Cardiac fibroblast (primary cell): Measurements from ENCODE around the gene JAZF1.
A peak's percentile ranks its signal among the peaks of the same experiment; 100 is the strongest.

ENCODE experiments used
- DNase-seq, 2 donors: peaks; one replicate each; pipeline versions ENCODE4 v3.0.0 to v3.0.0-alpha.2; 2010; ENCODE audit warnings: low read depth in 2 of 2
- H3K4me3 ChIP-seq, 2 donors: replicated peaks in 1 of 2; 1 replicate in 1 of 2; 2 replicates in 1 of 2; pipeline ENCODE4 v1.5.1; 2011; ENCODE audit warnings: low read depth in 2 of 2, low read length in 2 of 2, mild to moderate bottlenecking in 2 of 2, moderate library complexity in 1 of 2
- TF ChIP-seq, protein P1 (sequence below): IDR thresholded peaks from one replicate; pipeline ENCODE4 v1.5.1; 2011; ENCODE audit warnings: low read depth, mild to moderate bottlenecking, low read length, inconsistent platforms

Gene JAZF1

DNA sequence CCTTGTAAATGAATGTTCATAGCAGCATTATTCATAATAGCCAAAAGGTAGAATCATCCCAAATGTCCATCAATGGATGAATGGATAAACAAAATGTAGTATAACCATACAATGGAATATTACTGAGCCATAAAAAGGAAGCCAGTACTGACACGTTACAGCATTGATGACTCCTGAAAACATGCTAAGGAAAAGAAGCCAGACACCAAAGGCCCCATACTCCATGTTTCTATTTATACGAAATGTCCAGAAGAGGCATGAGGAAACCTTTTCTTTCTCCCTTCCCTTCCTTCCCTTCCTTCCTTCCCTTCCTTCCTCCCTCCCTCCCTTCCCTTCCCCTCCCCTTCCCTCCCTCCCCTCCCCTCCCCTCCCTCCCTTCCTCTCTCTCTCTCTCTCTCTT, 131.9 kb downstream of the JAZF1 start:
- H3K4me3 ChIP-seq, result no peak overlapping the region
- TF ChIP-seq, protein P1, sequence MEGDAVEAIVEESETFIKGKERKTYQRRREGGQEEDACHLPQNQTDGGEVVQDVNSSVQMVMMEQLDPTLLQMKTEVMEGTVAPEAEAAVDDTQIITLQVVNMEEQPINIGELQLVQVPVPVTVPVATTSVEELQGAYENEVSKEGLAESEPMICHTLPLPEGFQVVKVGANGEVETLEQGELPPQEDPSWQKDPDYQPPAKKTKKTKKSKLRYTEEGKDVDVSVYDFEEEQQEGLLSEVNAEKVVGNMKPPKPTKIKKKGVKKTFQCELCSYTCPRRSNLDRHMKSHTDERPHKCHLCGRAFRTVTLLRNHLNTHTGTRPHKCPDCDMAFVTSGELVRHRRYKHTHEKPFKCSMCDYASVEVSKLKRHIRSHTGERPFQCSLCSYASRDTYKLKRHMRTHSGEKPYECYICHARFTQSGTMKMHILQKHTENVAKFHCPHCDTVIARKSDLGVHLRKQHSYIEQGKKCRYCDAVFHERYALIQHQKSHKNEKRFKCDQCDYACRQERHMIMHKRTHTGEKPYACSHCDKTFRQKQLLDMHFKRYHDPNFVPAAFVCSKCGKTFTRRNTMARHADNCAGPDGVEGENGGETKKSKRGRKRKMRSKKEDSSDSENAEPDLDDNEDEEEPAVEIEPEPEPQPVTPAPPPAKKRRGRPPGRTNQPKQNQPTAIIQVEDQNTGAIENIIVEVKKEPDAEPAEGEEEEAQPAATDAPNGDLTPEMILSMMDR, result no peak
- no peak for DNase-seq

GRCh38 chr7:28046035-28046434, 134.6 kb downstream of the JAZF1 start:
- no peak for DNase-seq
- TF ChIP-seq, protein P1, result no peak
- H3K4me3 ChIP-seq, result no peak overlapping the region

GRCh38 chr7:28045592-28045991, 135.0 kb downstream of the JAZF1 start:
- H3K4me3 ChIP-seq, result no peak overlapping the region
- DNase-seq, result no peak
- TF ChIP-seq, protein P1, result no peak

- DNase-seq, result no peak
- no peak overlapping the region for H3K4me3 ChIP-seq
- TF ChIP-seq, protein P1, result no peak
Observed at GRCh38 chr7:28044825-28045224, 135.8 kb downstream of the JAZF1 start.

DNA sequence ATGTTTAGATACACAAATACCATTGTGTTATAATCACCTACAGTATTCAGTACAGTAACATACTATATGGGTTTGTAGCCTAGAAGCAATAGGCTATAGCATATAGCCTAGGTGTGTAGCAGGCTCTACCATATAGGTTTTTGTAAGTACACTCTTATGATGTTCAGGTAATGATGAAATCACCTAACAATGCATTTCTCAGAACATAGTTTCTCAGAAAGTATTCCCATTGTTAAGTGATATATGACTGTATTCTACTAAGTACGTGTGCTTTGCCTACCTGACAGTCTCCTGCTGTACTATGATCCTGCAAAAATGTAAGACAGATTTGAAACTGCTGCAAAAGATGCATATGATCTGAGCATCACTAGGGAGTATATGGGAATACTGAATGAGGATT, 137.9 kb downstream of the JAZF1 start:
- no peak for DNase-seq
- no peak overlapping the region for H3K4me3 ChIP-seq
- TF ChIP-seq, protein P1, result no peak

GRCh38 chr7:28041508-28042314, 138.9 kb downstream of the JAZF1 start:
- no peak overlapping the region for H3K4me3 ChIP-seq
- DNase-seq, result peak; percentile 60 to 82
- TF ChIP-seq, protein P1, result no peak

DNA sequence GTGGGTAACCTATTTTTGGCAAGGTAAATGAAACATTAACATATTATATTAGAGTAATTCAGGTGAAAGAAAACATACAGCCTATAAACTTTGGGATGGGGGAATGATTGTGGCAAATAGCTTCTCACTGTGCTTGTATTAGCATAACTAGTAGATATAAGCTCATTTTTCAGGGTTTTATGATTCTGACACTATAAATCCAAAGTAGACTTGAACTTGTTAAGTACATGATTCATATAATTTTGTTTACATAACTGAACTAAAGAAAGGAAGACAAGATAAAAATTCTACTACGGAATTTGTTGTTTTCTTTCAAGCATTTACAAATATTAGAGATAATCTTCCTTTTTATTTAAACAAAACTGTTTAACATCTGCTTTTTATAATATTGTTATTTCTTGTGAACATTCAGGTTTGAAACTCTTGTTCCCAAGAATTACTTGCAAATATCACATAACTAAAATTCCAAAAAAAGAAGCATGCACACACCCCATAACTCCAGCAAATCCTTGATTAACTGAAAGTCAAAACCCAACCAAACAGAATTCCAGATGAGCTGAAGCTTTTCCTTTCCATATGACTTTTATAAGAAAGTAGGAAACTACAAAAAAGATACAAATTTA, 142.3 kb downstream of the JAZF1 start:
- TF ChIP-seq, protein P1, result no peak
- no peak for DNase-seq
- H3K4me3 ChIP-seq, result no peak overlapping the region
